Measurements from ENCODE around the gene CSMD2.

DNA sequence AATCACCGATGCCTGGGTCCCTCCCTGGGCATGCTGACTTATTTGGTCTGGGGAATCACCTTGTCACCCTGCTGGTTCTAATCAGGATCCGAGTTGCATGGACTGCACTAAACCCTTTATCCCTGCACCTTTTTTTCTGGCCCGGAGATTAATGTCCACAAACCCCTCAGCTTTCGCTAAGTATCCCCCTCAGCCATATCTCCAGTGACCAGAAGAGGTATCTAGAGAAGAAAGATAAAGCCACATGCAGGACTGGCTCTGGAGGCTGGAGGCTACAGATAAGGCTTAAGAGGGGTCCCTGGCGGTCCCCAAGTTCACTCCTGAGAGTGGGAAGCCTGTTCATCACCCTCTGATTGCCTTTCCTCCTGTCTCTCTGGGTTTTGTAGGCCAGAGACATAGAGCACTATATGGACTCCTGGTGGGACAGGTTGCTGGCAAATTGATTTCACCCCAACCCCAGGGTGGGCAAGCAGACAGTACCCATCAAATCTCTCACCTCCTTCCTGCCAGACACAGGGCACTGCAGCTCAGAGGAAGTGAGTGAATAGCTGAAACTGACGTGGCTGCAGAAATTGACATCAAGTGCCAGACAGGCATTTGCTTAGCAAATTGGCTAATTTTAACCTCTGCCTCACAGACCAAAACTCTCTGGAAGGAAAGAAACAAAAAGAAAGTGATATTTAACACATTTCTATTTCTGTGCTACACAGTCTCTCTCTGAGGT is 262.4 kb downstream of the CSMD2 start:
- TF ChIP-seq, protein P1, sequence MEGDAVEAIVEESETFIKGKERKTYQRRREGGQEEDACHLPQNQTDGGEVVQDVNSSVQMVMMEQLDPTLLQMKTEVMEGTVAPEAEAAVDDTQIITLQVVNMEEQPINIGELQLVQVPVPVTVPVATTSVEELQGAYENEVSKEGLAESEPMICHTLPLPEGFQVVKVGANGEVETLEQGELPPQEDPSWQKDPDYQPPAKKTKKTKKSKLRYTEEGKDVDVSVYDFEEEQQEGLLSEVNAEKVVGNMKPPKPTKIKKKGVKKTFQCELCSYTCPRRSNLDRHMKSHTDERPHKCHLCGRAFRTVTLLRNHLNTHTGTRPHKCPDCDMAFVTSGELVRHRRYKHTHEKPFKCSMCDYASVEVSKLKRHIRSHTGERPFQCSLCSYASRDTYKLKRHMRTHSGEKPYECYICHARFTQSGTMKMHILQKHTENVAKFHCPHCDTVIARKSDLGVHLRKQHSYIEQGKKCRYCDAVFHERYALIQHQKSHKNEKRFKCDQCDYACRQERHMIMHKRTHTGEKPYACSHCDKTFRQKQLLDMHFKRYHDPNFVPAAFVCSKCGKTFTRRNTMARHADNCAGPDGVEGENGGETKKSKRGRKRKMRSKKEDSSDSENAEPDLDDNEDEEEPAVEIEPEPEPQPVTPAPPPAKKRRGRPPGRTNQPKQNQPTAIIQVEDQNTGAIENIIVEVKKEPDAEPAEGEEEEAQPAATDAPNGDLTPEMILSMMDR (IDR thresholded peaks at IDR 0.05): no peak
- no peak for TF ChIP-seq POLR2A (IDR thresholded peaks at IDR 0.05)
